B cell (primary cell): Measurements from ENCODE around the gene BCL7C. TPM values are rescaled to one million over a fixed set of nuclear protein-coding genes. Genes with fewer than 3 reads are reported as not detected.
A peak's percentile ranks its signal among the peaks of the same experiment; 100 is the strongest.

Source experiments
- ATAC-seq: fragments of 200-7000 bp; cut with Tn5 transposase; one replicate; pipeline ENCODE4 v1.10.0; 2021; ENCODE audit warnings: low read depth, mild to moderate bottlenecking, moderate number of reproducible peaks, moderate library complexity
- CTCF ChIA-PET: fragments of 350-600 bp; sonication (Branson Sonifier 250); formaldehyde crosslinking; loops from one replicate; lab custom pipeline; 2021; ENCODE audit warnings: antibody characterized with exemption, inconsistent platforms; lab: Charles Lee
- POLR2A ChIA-PET: fragments of 350-600 bp; sonication (Branson Sonifier 250); formaldehyde crosslinking; loops from one replicate; lab custom pipeline; 2021; ENCODE audit warnings: antibody characterized with exemption; lab: Charles Lee
- DNase-seq: peaks from one replicate; pipeline ENCODE4 v3.0.0; 2013
- H2AFZ ChIP-seq: 2 replicates; pipeline ENCODE4 v1.6.1; 2012; ENCODE audit warnings: mild to moderate bottlenecking, low read depth, low read length; ENCODE audit not compliant: insufficient read depth, poor library complexity, severe bottlenecking
- H3K27ac ChIP-seq, 2 donors: 1 replicate in 1 of 2; 2 replicates in 1 of 2; pipeline ENCODE4 v1.5.1; 2012 to 2013; ENCODE audit warnings: low read length in 2 of 2, mild to moderate bottlenecking in 2 of 2, moderate library complexity in 1 of 2
- H3K27me3 ChIP-seq, 4 experiments: fragments of 200-600 bp in 1 of 4; sonication (generic) in 1 of 4; replicated peaks in 1 of 4; 1 replicate in 2 of 4; 2 replicates in 2 of 4; pipeline versions ENCODE4 v1.6.1 to v1.7.0; 2013 to 2016; ENCODE audit warnings: low read length in 3 of 4, mild to moderate bottlenecking in 2 of 4, mixed read lengths in 1 of 4, moderate library complexity in 1 of 4; ENCODE audit not compliant: insufficient read depth in 4 of 4, control insufficient read depth in 3 of 4; ENCODE audit errors: control extremely low read depth in 1 of 4
- H3K36me3 ChIP-seq, 2 experiments: replicated peaks in 1 of 2; 1 replicate in 1 of 2; 2 replicates in 1 of 2; pipeline versions ENCODE4 v1.6.1 to v1.7.1; 2013; ENCODE audit warnings: low read length in 1 of 2; ENCODE audit not compliant: insufficient read depth in 2 of 2, control insufficient read depth in 1 of 2; ENCODE audit errors: control extremely low read depth in 1 of 2, extremely low read depth in 1 of 2
- H3K4me1 ChIP-seq, 2 donors: fragments of 200-600 bp in 1 of 2; sonication (generic) in 1 of 2; 1 replicate in 1 of 2; 2 replicates in 1 of 2; pipeline versions ENCODE4 v1.5.1 to v1.6.1; 2013 to 2017; ENCODE audit warnings: low read length in 2 of 2; ENCODE audit not compliant: control insufficient read depth in 2 of 2, insufficient read depth in 2 of 2
- H3K4me2 ChIP-seq: replicated peaks from 2 replicates; pipeline ENCODE3; 2012; ENCODE audit warnings: mild to moderate bottlenecking, low read depth, low read length; ENCODE audit not compliant: poor library complexity, severe bottlenecking
- H3K4me3 ChIP-seq, 5 experiments: fragments of 200-600 bp in 1 of 5; sonication (generic) in 1 of 5; 1 replicate in 3 of 5; 2 replicates in 2 of 5; pipeline versions ENCODE4 v1.5.1 to v1.7.0; 2011 to 2016; ENCODE audit warnings: low read length in 4 of 5, mild to moderate bottlenecking in 4 of 5, low read depth in 2 of 5, control low read depth in 1 of 5, moderate library complexity in 1 of 5; ENCODE audit not compliant: insufficient read depth in 1 of 5; ENCODE audit errors: control extremely low read depth in 1 of 5, extremely low read depth in 1 of 5
- H3K79me2 ChIP-seq: fragments of 200-600 bp; sonication (generic); one replicate; pipeline ENCODE4 v1.6.0; 2016; ENCODE audit warnings: low read length; ENCODE audit not compliant: control insufficient read depth, insufficient read depth
- H3K9ac ChIP-seq: fragments of 200-600 bp; sonication (generic); 2 replicates; pipeline ENCODE4 v1.6.1; 2017; ENCODE audit warnings: mild to moderate bottlenecking, low read length, moderate library complexity
- H3K9me3 ChIP-seq, 3 donors: one replicate each; pipeline versions ENCODE4 v1.6.1 to v1.7.1; 2013; ENCODE audit warnings: low read length in 2 of 3; ENCODE audit not compliant: control insufficient read depth in 2 of 3, insufficient read depth in 1 of 3; ENCODE audit errors: control extremely low read depth in 1 of 3
- H4K20me1 ChIP-seq: 2 replicates; pipeline ENCODE4 v1.6.0; 2012; ENCODE audit warnings: mild to moderate bottlenecking, low read length; ENCODE audit not compliant: insufficient read depth, control insufficient read depth, poor library complexity, severe bottlenecking
- H3K27ac Mint-ChIP-seq: one replicate; pipeline ENCODE4 v1.8.0; 2021; ENCODE audit warnings: mixed read lengths
- H3K27me3 Mint-ChIP-seq: one replicate; pipeline ENCODE4 v1.8.0; 2021; ENCODE audit warnings: mixed read lengths
- H3K4me1 Mint-ChIP-seq: one replicate; pipeline ENCODE4 v1.8.0; 2021; ENCODE audit warnings: mixed read lengths
- H3K4me3 Mint-ChIP-seq: one replicate; pipeline ENCODE4 v1.8.0; 2021; ENCODE audit warnings: mixed read lengths
- H3K9me3 Mint-ChIP-seq: one replicate; pipeline ENCODE4 v1.8.0; 2022; ENCODE audit warnings: mixed read lengths; ENCODE audit not compliant: insufficient read depth
- EZH2 ChIP-seq: IDR thresholded peaks from 2 replicates; pipeline ENCODE4 v1.6.1; 2012; ENCODE audit warnings: borderline replicate concordance, low read depth, mild to moderate bottlenecking, moderate library complexity, low read length; ENCODE audit not compliant: insufficient read depth, poor library complexity, severe bottlenecking
- WGBS: methylation state at CpG from one replicate; pipeline ENCODE4 v1.1.5; 2013; ENCODE audit warnings: missing lambda C conversion rate; ENCODE audit not compliant: insufficient coverage; 5-methylcytosine and 5-hydroxymethylcytosine counted together
- intact Hi-C: fragments of 100-400 bp; cut with micrococcal nuclease; formaldehyde crosslinking; loops from one replicate; pipeline ENCODE4 v1.10.0; 2022
- polyA plus RNA-seq: library from polyadenylated mRNA; depleted of rRNA; stranded (reverse); fragments of >200 nt; gene quantifications from 2 replicates; pipeline ENCODE4 v1.2.3, GENCODE V29; 2012
- total RNA-seq, 2 donors: library from RNA; stranded (reverse); fragments of 120-200 nt in 1 of 2; gene quantifications; 1 replicate in 1 of 2; 2 replicates in 1 of 2; pipeline versions ENCODE4 v1.2.3 to v1.2.4, GENCODE V29; 2013 to 2022
- TF ChIP-seq, protein P1 (sequence below): fragments of 200-600 bp; IDR thresholded peaks from one replicate; pipeline ENCODE4 v1.8.0; 2022; ENCODE audit warnings: antibody characterized with exemption, mild to moderate bottlenecking

BCL7C gene
- total and polyA plus RNA-seq, 2 donors (not counting 1 experiment from before 2014, with no cell fraction given): 17.1 to 30.5 TPM

DNA sequence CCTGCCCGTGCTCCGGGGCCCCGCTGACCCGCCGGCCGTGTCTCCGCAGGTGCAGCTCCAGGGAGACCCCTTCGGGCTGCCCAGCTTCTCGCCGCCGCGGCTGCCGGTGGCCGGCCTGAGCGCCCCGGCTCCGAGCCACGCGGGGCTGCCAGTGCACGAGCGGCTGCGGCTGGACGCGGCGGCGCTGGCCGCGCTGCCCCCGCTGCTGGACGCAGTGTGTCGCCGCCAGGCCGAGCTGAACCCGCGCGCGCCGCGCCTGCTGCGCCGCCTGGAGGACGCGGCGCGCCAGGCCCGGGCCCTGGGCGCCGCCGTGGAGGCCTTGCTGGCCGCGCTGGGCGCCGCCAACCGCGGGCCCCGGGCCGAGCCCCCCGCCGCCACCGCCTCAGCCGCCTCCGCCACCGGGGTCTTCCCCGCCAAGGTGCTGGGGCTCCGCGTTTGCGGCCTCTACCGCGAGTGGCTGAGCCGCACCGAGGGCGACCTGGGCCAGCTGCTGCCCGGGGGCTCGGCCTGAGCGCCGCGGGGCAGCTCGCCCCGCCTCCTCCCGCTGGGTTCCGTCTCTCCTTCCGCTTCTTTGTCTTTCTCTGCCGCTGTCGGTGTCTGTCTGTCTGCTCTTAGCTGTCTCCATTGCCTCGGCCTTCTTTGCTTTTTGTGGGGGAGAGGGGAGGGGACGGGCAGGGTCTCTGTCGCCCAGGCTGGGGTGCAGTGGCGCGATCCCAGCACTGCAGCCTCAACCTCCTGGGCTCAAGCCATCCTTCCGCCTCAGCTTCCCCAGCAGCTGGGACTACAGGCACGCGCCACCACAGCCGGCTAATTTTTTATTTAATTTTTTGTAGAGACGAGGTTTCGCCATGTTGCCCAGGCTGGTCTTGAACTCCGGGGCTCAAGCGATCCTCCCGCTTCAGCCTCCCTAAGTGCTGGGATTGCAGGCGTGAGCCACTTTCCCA is 8.4 kb upstream of the BCL7C start:
- Histone ChIP-seq H4K20me1 (no peaks in the 10 kb centered on the region), H3K4me1 (peaks cover 29 to 40% of the 10 kb centered on the region in 2 donors), H2AFZ (peak overlapping the region; percentile 98), H3K4me3 (peak overlapping the region; percentile 45 to 82 (median 62)), H3K27ac (peak overlapping the region; percentile 57 to 79), H3K4me2 (peak overlapping the region; percentile 83), H3K79me2 (no peaks in the 10 kb centered on the region), H3K27me3 (no peaks in the 10 kb centered on the region), H3K9ac (peak overlapping the region; percentile 78), H3K36me3 (no peaks in the 10 kb centered on the region), H3K9me3 (peaks cover 0 to 17% (median 0%) of the 10 kb centered on the region in 3 donors)
- intact Hi-C loops: loop anchor here (1.0 to 5.0 kb wide), 5 partner anchors 20 to 140 kb away; partner anchors contain the start of genes CFAP119 and RNF40
- 6% methylated on average over 92 of the region's 99 CpGs for WGBS
- TF ChIP-seq EZH2: no peak
- TF ChIP-seq, protein P1, sequence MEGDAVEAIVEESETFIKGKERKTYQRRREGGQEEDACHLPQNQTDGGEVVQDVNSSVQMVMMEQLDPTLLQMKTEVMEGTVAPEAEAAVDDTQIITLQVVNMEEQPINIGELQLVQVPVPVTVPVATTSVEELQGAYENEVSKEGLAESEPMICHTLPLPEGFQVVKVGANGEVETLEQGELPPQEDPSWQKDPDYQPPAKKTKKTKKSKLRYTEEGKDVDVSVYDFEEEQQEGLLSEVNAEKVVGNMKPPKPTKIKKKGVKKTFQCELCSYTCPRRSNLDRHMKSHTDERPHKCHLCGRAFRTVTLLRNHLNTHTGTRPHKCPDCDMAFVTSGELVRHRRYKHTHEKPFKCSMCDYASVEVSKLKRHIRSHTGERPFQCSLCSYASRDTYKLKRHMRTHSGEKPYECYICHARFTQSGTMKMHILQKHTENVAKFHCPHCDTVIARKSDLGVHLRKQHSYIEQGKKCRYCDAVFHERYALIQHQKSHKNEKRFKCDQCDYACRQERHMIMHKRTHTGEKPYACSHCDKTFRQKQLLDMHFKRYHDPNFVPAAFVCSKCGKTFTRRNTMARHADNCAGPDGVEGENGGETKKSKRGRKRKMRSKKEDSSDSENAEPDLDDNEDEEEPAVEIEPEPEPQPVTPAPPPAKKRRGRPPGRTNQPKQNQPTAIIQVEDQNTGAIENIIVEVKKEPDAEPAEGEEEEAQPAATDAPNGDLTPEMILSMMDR: no peak
- ChIA-PET CTCF (interaction anchor here (0.7 to 6.1 kb wide), 29 partner anchors 10 to 540 kb away, joined by 3 to 138 read pairs (median 3); partner anchors contain the start of genes BCL7C and ZNF843), POLR2A (interaction anchor here (0.5 to 2.4 kb wide), 9 partner anchors 13 to 275 kb away, joined by 3 to 13 read pairs (median 3); partner anchors contain the start of gene ORAI3)
- Mint-ChIP-seq H3K4me3 (peak overlapping the region; percentile 98), H3K4me1 (peaks cover 25% of the 10 kb centered on the region), H3K9me3 (peaks cover 3% of the 10 kb centered on the region), H3K27ac (peak overlapping the region; percentile 98), H3K27me3 (no peaks in the 10 kb centered on the region)
- DNase-seq (peak; percentile 78), ATAC-seq (peak; percentile 80)
